Upper lobe of left lung (tissue), 6 donors: ENCODE measurements around the gene ULK1. TPM values are rescaled to one million over a fixed set of nuclear protein-coding genes. Genes with fewer than 3 reads are reported as not detected.

Source experiments
- ATAC-seq, 2 donors: fragments of 200-7000 bp; cut with Tn5 transposase; one replicate each; pipeline ENCODE4 v1.9.1; 2022; ENCODE audit warnings: mild to moderate bottlenecking in 2 of 2, moderate library complexity in 2 of 2; ENCODE audit not compliant: low FRiP score in 2 of 2
- DNase-seq, 2 donors: peaks; one replicate each; pipeline ENCODE4 v3.0.0-alpha.2; 2019 to 2020
- H3K27ac ChIP-seq, 4 donors: fragments of 200-600 bp; sonication (generic); one replicate each; pipeline ENCODE4 v1.5.1; 2016 to 2019
- H3K27me3 ChIP-seq, 4 donors: fragments of 200-600 bp; sonication (generic); one replicate each; pipeline ENCODE4 v1.5.1; 2017 to 2019
- H3K36me3 ChIP-seq, 4 donors: fragments of 200-600 bp; sonication (generic); one replicate each; pipeline ENCODE4 v1.5.1; 2016 to 2019
- H3K4me1 ChIP-seq, 4 donors: fragments of 200-600 bp; sonication (generic); one replicate each; pipeline ENCODE4 v1.5.1; 2018 to 2019
- H3K4me3 ChIP-seq, 4 donors: fragments of 200-600 bp; sonication (generic); one replicate each; pipeline ENCODE4 v1.5.1; 2017 to 2019; ENCODE audit warnings: mild to moderate bottlenecking in 2 of 4, moderate library complexity in 1 of 4
- H3K9me3 ChIP-seq, 4 donors: fragments of 200-600 bp; sonication (generic); one replicate each; pipeline ENCODE4 v1.5.1; 2018 to 2019
- EP300 ChIP-seq, 4 donors: sonication (generic); formaldehyde crosslinking; IDR thresholded peaks; one replicate each; pipeline ENCODE4 v1.5.1; 2017; ENCODE audit warnings: antibody characterized with exemption in 4 of 4, control low read depth in 2 of 4
- POLR2A ChIP-seq, 4 donors: fragments of 450-650 bp; IDR thresholded peaks; one replicate each; pipeline ENCODE4 v1.5.1; 2016 to 2017; ENCODE audit warnings: antibody characterized with exemption in 4 of 4, mild to moderate bottlenecking in 2 of 4
- POLR2AphosphoS5 ChIP-seq, 2 donors: sonication (generic); formaldehyde crosslinking; IDR thresholded peaks; one replicate each; pipeline ENCODE4 v1.5.1; 2017; ENCODE audit warnings: antibody characterized with exemption in 2 of 2
- WGBS, 2 donors: methylation state at CpG; one replicate each; pipeline ENCODE4 v1.1.5; 2017 to 2018; 5-methylcytosine and 5-hydroxymethylcytosine counted together
- total RNA-seq, 6 donors: library from RNA; depleted of rRNA in 4 of 6; stranded (reverse); fragments of >200 nt in 4 of 6; gene quantifications; one replicate each; pipeline versions ENCODE4 v1.1.0 to v1.2.1, GENCODE V29; 2016 to 2021
- TF ChIP-seq, protein P1 (sequence below), 6 experiments: fragments of 450-650 bp in 4 of 6; fragments of 200-600 bp in 2 of 6; sonication (generic) in 2 of 6; IDR thresholded peaks; one replicate each; pipeline ENCODE4 v1.5.1; 2016 to 2019; ENCODE audit warnings: antibody characterized with exemption in 6 of 6
- donor health status: DM: no; HTN: no; CAD: no; lungs with moderate emphysema.
- donor health status: DM: no; HTN: yes; CAD: no; lungs with severe emphysema.

Gene ULK1
- total RNA-seq, 6 donors from 2014 or later, result 6.8 to 93.2 (median 40.7) TPM

DNA sequence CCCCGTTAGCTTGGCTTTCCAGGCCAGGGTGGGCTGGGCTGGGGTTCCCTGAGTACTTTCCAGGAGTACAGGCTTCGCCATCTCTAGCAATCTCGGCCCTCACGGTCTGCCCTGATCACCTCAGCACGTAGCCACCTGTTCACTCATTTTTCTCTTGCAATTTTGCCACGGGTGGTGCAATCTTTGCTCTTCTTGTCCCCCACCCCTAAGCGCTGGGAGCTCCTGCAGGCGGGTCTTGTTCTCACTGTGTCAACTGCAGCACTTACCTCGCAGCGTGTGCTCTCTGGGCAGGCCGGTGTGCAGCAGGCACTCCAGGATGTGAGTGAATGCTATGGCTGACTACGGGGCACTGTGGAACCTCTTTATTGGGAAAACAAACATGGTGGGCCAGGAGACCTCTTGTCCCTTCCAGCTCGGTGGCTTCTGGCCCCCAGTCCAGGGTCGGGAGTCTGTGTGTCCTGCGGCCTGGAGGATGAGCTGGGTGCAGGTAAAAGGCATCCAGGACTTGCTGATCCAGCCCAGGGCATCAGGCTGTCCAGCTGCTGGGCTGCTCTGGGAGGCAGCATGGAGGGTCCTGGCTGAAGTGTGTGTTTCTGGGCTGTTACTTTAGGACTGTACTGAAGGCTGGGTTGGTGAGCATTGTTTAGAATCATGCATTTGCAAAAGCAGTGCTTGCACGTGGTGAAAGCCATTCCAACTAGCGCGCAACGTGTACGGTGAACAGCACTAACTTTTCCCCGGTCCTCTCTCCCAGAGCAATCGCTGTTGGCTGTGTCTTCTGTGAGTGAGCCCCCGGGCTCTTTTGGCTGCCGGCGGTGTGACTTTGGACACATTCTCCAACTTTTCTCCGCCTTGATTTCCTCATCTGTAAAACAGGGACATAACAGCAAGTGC lies 1.5 kb upstream of the ULK1 start:
- ATAC-seq (no peak), DNase-seq (no peak)
- H3K36me3 ChIP-seq, result no peaks in the 10 kb centered on the region
- peaks cover 21 to 28% (median 23%) of the 10 kb centered on the region in 4 donors for H3K4me1 ChIP-seq
- no peaks in the 10 kb centered on the region for H3K27me3 ChIP-seq
- no peak overlapping the region for H3K27ac ChIP-seq
- 73 to 82% methylated on average over 23 to 26 of the region's 26 CpGs for WGBS, 2 donors
- H3K9me3 ChIP-seq, result no peaks in the 10 kb centered on the region
- TF ChIP-seq POLR2AphosphoS5 (IDR thresholded peaks at IDR 0.05), result no peak
- TF ChIP-seq, protein P1, sequence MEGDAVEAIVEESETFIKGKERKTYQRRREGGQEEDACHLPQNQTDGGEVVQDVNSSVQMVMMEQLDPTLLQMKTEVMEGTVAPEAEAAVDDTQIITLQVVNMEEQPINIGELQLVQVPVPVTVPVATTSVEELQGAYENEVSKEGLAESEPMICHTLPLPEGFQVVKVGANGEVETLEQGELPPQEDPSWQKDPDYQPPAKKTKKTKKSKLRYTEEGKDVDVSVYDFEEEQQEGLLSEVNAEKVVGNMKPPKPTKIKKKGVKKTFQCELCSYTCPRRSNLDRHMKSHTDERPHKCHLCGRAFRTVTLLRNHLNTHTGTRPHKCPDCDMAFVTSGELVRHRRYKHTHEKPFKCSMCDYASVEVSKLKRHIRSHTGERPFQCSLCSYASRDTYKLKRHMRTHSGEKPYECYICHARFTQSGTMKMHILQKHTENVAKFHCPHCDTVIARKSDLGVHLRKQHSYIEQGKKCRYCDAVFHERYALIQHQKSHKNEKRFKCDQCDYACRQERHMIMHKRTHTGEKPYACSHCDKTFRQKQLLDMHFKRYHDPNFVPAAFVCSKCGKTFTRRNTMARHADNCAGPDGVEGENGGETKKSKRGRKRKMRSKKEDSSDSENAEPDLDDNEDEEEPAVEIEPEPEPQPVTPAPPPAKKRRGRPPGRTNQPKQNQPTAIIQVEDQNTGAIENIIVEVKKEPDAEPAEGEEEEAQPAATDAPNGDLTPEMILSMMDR (IDR thresholded peaks at IDR 0.05), result no peak
- no peak for TF ChIP-seq EP300 (IDR thresholded peaks at IDR 0.05)
- no peak for TF ChIP-seq POLR2A (IDR thresholded peaks at IDR 0.05)
- no peak overlapping the region for H3K4me3 ChIP-seq

DNA sequence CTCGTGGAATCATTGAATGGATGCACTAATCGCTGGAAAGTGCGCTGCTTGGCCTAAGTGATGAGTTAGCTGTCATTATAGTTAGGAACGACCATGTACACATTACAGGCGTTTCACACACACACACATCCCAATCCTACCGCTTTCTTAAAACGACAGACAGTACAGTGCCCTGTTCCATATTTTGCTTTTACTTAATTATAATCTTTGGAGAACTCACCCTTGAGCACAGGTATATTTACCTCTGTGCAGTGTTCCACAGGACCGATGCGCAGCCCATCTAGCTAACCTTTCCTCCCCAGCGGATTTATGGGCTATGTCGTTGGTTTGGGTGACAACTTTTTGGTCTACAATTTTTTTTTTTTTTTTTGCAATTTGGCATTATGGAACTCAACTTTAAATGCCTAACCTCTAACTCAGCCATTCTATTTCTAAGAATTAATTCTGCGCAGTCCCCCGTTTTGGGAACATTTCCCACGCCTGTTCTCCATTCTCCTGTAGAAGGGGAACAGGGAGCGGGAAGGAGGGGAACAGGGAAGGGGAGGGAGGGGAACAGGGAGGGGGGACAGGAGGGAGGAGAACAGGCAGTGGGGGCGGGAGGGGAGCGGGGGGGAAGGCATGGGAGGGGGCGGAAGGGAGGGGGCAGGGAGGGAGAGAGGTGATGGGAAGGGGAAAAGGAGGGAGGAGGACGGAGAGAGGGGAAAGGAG lies 663 bp upstream of the ULK1 start:
- H3K4me3 ChIP-seq, result peak overlapping the region in 3 of 4 donors; percentile 51 to 84 (median 79)
- WGBS, 2 donors, result 44 to 46% methylated on average over 15 of the region's 19 CpGs
- TF ChIP-seq, protein P1 (IDR thresholded peaks at IDR 0.05), result no peak
- TF ChIP-seq EP300 (IDR thresholded peaks at IDR 0.05) (no peak), POLR2AphosphoS5 (IDR thresholded peaks at IDR 0.05) (no peak), POLR2A (IDR thresholded peaks at IDR 0.05) (no peak)
- no peaks in the 10 kb centered on the region for H3K36me3 ChIP-seq
- no peak for DNase-seq
- ATAC-seq, result no peak
- peak overlapping the region; percentile 2 to 99 (median 94) for H3K27ac ChIP-seq
- peaks cover 22 to 28% (median 23%) of the 10 kb centered on the region in 4 donors for H3K4me1 ChIP-seq
- H3K9me3 ChIP-seq, result no peaks in the 10 kb centered on the region
- no peaks in the 10 kb centered on the region for H3K27me3 ChIP-seq

DNA sequence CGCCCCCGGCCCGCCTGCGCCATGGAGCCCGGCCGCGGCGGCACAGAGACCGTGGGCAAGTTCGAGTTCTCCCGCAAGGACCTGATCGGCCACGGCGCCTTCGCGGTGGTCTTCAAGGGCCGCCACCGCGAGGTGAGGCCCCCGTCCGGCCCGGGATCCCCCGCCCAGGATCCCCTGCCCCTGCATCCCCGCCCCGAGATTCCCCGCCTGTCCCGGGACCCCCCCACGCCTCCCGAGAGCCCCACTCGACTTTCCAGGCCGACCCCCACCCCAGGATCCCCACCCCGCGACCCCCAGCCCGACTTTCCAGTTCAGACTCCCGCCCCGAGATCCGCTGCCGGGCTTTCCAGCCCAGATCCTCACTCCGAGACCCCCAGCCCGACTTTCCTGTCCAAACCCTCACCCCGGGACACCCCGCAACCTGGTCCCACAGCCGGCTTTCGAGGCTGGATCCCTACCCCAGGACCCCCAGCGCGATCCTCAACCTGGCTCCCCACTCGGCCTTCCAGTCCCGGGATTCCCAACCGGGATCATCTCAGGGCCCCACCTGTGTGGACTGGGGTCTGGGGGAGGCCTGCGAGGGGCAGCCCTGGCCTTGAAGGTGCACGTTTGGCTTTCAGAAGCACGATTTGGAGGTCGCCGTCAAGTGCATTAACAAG lies 688 bp downstream of the ULK1 start:
- no peak for TF ChIP-seq POLR2AphosphoS5 (IDR thresholded peaks at IDR 0.05)
- TF ChIP-seq POLR2A (IDR thresholded peaks at IDR 0.05), result no peak
- TF ChIP-seq, protein P1 (IDR thresholded peaks at IDR 0.05), result no peak
- no peak for TF ChIP-seq EP300 (IDR thresholded peaks at IDR 0.05)
- H3K27me3 ChIP-seq, result no peaks in the 10 kb centered on the region
- H3K9me3 ChIP-seq, result no peaks in the 10 kb centered on the region
- ATAC-seq (no peak), DNase-seq (peak in 1 of 2 donors; percentile 88)
- H3K4me1 ChIP-seq, result peaks cover 22 to 35% (median 23%) of the 10 kb centered on the region in 4 donors
- 0 to 2% methylated on average over 5 to 13 of the region's 54 CpGs for WGBS, 2 donors
- H3K4me3 ChIP-seq, result peak overlapping the region; percentile 51 to 84 (median 69)
- peak overlapping the region; percentile 89 to 99 (median 96) for H3K27ac ChIP-seq
- H3K36me3 ChIP-seq, result peaks cover 0 to 8% (median 0%) of the 10 kb centered on the region in 4 donors

DNA sequence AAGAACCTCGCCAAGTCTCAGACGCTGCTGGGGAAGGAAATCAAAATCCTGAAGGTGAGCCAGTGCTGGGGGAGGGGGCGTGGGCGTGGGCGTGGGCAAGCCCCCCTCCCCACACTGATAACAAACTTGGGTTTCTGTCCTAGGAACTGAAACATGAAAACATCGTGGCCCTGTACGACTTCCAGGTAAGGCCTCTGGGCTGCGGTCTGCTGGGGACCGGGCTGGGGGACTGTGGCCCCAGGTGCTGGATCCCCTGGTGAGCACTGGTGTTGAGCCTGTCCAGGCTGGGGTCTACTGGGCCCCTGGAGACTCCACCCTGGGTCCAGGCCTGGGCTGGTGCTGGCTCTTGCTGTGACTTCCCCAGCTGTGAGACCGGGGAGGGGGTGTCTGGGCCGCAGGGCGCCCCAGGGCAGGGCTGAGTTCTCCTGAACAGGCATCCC lies 1.2 kb downstream of the ULK1 start:
- H3K9me3 ChIP-seq, result no peaks in the 10 kb centered on the region
- peaks cover 0 to 8% (median 0%) of the 10 kb centered on the region in 4 donors for H3K36me3 ChIP-seq
- H3K4me3 ChIP-seq, result peak overlapping the region; percentile 51 to 84 (median 69)
- no peak for DNase-seq
- H3K27ac ChIP-seq, result peak overlapping the region; percentile 89 to 99 (median 96)
- TF ChIP-seq POLR2AphosphoS5 (IDR thresholded peaks at IDR 0.05) (no peak), EP300 (IDR thresholded peaks at IDR 0.05) (no peak), POLR2A (IDR thresholded peaks at IDR 0.05) (no peak)
- TF ChIP-seq, protein P1 (IDR thresholded peaks at IDR 0.05), result no peak
- H3K27me3 ChIP-seq, result no peaks in the 10 kb centered on the region
- WGBS, 2 donors, result 0% methylated on average over 6 to 9 of the region's 12 CpGs
- H3K4me1 ChIP-seq, result peaks cover 22 to 39% (median 25%) of the 10 kb centered on the region in 4 donors
- ATAC-seq, result no peak
